HS-5 (cell line): Measurements from ENCODE around the gene DCLK1.
A peak's percentile ranks its signal among the peaks of the same experiment; 100 is the strongest.

Source experiments
- DNase-seq: peaks from one replicate; pipeline ENCODE4 v3.0.0-alpha.2; 2012; ENCODE audit warnings: low read depth

Gene DCLK1

GRCh38 chr13:36131222-36131930, at the start of gene DCLK1:
DCLK1 (minus strand) TSS chr13:36131382.
- no peak for DNase-seq

GRCh38 chr13:36175621-36176020, 44.4 kb upstream of the DCLK1 start:
- DNase-seq = no peak

- no peak for DNase-seq
Observed at GRCh38 chr13:36174923-36175322, 43.7 kb upstream of the DCLK1 start.

GRCh38 chr13:36173571-36174322, 42.6 kb upstream of the DCLK1 start:
- no peak for DNase-seq

GRCh38 chr13:36166046-36166445, 34.9 kb upstream of the DCLK1 start:
- DNase-seq = no peak

- peak; percentile 42 for DNase-seq
Observed at GRCh38 chr13:36163809-36164308, 32.7 kb upstream of the DCLK1 start.

GRCh38 chr13:36163286-36163685, 32.1 kb upstream of the DCLK1 start:
- no peak for DNase-seq

- DNase-seq = no peak
Observed at GRCh38 chr13:36160297-36160696, 29.1 kb upstream of the DCLK1 start.

GRCh38 chr13:36158611-36159010, 27.4 kb upstream of the DCLK1 start:
- no peak for DNase-seq

- DNase-seq = no peak
Observed at GRCh38 chr13:36157480-36157879, 26.3 kb upstream of the DCLK1 start.

- DNase-seq = no peak
Observed at GRCh38 chr13:36154567-36155291, 23.5 kb upstream of the DCLK1 start.

GRCh38 chr13:36151591-36151990, 20.4 kb upstream of the DCLK1 start:
- DNase-seq = no peak

GRCh38 chr13:36148446-36148845, 17.3 kb upstream of the DCLK1 start:
- DNase-seq = no peak

GRCh38 chr13:36147330-36147729, 16.1 kb upstream of the DCLK1 start:
- DNase-seq = no peak

- no peak for DNase-seq
Observed at GRCh38 chr13:36146511-36147269, 15.5 kb upstream of the DCLK1 start.

GRCh38 chr13:36143738-36144137, 12.6 kb upstream of the DCLK1 start:
- no peak for DNase-seq

GRCh38 chr13:36142735-36143134, 11.6 kb upstream of the DCLK1 start:
- DNase-seq = no peak

GRCh38 chr13:36135876-36136275, 4.7 kb upstream of the DCLK1 start:
- DNase-seq = no peak

- DNase-seq = no peak
Observed at GRCh38 chr13:36134632-36135031, 3.5 kb upstream of the DCLK1 start.

GRCh38 chr13:36133950-36134626, 2.9 kb upstream of the DCLK1 start:
- no peak for DNase-seq

- no peak for DNase-seq
Observed at GRCh38 chr13:36132376-36132775, 1.2 kb upstream of the DCLK1 start.

GRCh38 chr13:36131931-36132297, 732 bp upstream of the DCLK1 start:
- no peak for DNase-seq
